Stimulated activated CD4-positive, alpha-beta T cell treated with anti-CD3 and anti-CD28 coated beads, Interleukin-12 subunit alpha, Interleukin-12 subunit beta, amount 100 ng/mL, for 4 hours (primary cell): ENCODE data around the gene FCRL6.

Experiments
- DNase-seq: peaks from one replicate; pipeline ENCODE4 v3.0.0-alpha.2; 2020

Gene FCRL6

DNA sequence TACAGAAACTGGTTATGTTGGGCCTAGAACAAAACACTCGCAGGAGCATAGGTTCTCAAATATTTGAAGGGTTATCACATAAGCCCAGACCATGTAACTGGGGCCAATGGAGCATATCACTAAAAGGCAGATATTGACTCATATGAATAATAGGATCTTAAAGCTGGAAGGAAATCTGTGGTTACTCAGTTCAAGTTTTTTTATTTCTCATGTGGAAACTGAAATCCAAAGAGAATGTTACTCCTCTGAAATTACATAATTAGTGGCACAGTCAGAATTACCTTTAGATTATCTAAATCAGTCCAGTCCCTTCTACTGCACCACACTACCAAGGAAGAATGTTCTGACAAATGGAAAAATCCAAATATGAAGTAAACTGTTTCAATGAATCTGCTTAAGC is 36.6 kb downstream of the FCRL6 start:
- no peak for DNase-seq

- DNase-seq = no peak
Observed at GRCh38 chr1:159839116-159839849, 37.1 kb downstream of the FCRL6 start.

GRCh38 chr1:159841749-159842148 is 39.6 kb downstream of the FCRL6 start:
- DNase-seq = no peak

DNA sequence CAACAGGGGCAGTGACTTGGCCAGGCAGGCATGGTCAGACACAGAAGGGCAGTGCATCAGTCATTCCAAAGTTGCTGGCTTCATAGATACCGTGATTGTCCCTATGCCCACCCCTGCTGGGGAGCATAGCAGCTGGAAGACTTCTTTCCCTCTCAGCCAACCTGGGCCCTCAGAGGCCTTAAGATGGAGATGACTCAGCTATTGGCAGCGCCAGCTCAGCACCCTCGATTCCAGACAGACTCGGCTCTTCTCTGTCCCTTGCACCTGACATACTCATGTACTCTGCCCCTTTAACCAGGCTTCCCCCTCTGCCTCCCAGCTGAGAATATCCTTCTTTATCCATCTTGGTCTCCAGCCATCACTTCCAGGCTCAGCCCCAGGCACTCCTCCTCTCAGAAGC is 41.3 kb downstream of the FCRL6 start:
- DNase-seq = no peak

- DNase-seq = no peak
Observed at GRCh38 chr1:159845751-159846629, 43.8 kb downstream of the FCRL6 start.

DNA sequence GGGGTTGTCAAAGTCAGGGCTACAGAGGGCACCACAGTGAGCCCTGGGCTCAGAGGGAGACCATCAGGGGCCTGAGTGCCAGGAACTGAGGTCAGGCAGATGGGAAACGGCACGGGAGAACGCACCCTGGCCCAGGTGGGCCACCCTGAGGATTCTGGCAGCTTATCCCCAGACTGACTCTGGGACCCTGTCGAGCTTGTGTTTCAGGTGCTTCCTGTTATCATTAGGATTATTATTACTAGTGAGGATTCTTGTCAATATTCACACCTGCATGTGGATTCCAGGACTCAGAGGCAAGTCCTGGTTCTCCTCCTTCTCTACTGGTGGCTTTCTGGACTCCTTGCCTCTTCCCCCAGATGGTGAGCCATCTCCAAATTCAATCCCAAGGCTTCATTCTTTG is 45.1 kb downstream of the FCRL6 start:
- DNase-seq = no peak

DNA sequence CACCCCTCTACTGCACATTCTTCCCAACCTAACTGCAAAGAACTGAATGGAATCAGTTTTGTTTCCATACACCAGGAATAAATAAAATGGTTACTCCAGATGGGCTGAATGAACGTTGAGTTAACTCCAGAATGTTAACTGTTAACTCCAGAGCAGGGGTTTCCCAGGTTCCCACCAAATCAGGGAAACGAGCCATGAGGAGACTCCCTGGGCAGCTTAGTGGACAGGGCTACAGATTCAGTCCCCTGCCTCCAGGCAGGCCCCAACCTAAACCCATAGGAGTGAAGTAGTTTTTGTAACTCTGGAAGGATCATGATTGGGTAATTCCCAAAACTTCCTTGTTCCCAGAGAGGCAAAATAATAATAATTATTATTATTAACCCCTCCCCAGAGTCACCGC is 46.2 kb downstream of the FCRL6 start:
- DNase-seq = no peak

- no peak for DNase-seq
Observed at GRCh38 chr1:159849626-159850366, 47.6 kb downstream of the FCRL6 start.

- no peak for DNase-seq
Observed at GRCh38 chr1:159851407-159851806, 49.2 kb downstream of the FCRL6 start.

DNA sequence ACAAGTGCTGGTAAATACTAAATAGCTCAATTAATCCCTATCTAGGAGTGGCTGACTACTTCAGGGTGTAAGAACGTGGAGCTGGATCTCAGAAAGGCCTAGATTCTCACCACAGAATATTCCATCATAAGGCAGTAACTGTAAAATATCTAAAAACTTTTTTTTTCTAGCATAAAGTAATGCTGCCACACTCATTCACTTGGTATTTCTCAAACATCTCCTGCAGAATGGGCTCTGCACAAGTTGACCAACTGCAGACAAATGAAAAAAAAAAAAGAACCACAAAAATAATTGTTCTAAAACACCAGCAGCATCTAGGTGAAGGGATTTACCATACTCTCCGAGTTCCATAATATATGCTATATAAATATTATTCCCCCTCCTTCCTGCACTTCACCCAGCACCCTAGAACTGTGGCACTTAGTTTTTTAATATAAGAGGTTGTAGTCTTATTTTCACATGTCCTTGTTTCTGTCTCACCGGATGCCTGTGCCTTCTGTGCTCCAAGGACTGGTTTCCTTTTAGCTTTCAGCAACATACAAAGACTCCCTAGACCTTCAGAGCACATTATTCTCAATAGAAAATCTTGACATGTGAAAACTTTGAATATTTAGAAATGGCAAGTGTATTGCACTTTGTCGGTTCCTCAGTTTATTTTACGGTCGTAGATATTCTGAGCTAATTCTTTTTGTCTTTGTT is 51.4 kb downstream of the FCRL6 start:
- no peak for DNase-seq

- peak; percentile 20 for DNase-seq
Observed at GRCh38 chr1:159854116-159854692, 52.0 kb downstream of the FCRL6 start.

GRCh38 chr1:159854693-159855192 is 52.6 kb downstream of the FCRL6 start:
- peak; percentile 70 for DNase-seq

- DNase-seq = no peak
Observed at GRCh38 chr1:159855709-159856108, 53.5 kb downstream of the FCRL6 start.

DNA sequence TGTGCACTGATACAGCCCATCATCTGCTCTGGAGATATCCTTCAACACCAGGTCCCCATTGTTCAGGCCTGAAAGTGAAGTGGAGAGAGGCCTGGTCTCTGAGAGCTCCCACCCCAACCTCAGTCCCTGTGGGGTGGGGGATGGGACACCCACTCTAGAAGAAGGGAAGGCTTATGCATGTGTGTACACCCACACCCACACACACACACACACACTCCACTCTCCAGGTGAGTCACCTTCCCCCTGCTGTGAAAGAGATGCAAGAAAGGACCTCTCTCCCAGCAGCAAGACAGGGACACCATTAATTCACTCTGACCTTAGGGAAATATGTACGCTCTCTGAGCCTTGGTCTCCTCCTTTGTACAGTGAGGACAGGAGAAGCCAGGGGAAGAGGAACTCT is 54.4 kb downstream of the FCRL6 start:
- no peak for DNase-seq

DNA sequence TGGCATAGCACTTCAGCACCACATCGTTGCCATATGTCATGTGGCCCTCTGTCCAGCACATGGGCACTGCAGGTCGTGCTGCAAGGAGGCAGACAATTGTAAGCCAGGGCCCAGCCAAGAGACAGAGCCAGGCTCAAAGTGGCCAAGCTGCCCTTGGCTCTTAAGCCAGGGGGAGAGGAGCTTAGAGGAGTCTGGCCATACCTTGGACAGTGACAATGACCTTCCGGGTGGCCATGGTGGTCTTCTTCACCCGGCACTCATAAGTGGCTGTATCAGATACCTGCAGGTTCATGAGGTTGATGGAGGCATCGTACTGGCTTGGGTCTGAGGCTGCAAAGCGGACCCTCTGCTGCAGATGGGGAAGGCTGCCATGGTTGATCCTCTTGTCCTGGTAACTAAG is 55.7 kb downstream of the FCRL6 start:
- DNase-seq = no peak

DNA sequence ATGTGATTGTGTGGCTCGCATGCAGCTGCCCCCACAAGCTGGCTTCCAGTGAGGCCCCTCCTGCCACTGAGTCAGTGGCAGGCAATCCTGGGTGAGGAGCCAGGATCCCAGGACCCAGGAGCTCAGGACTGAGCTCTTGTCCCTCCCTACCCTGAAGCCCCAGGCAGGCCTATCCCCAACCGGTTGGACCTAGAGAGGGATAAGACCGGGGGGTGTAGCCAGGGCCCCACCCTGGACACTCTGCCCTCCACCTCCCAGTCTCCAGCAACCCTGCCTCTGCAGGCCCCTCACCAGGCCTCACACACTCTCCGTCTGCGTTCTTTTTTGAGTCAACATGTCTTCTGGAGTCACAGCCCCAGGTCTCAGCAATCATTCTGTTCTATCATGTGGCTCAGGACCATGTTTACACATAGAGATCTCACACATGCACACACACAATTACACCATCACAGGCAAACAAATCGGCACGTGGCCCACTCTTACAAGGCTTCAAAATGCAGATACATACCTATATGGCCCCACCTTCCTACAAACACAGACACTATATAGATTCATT is 57.7 kb downstream of the FCRL6 start:
- DNase-seq = no peak

GRCh38 chr1:159860456-159860855 is 58.3 kb downstream of the FCRL6 start:
- DNase-seq = no peak

- no peak for DNase-seq
Observed at GRCh38 chr1:159861218-159861617, 59.1 kb downstream of the FCRL6 start.

DNA sequence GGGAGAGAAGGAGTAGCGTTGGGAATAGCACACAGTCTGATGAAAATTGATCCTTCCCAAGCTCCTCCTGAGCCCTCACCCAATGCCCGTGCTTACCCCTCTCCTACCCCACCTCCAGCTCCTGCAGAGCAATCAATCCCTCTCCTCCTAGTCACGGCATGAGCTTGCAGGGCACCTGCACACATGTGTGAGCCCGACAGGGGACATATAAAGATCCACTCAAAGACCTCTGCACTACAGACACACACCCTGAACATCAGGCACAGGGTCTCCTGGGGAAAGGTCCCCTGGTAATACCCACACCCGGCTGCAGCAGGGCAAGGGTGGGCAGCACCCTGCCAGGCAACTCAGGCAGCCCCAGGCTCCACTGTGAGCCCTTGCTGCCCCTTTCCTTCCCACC is 59.9 kb downstream of the FCRL6 start:
- DNase-seq = no peak

GRCh38 chr1:159862557-159862956 is 60.4 kb downstream of the FCRL6 start, which contains the start of gene VSIG8:
TSS of gene VSIG8 (minus strand) at chr1:159862657. CDS start at chr1:159862521, 136 bp downstream.
- DNase-seq = no peak

GRCh38 chr1:159864262-159864661 is 62.1 kb downstream of the FCRL6 start:
- no peak for DNase-seq
